Activated T-cell treated with anti-CD3 and anti-CD28 coated beads for 4 hours (primary cell): Measurements from ENCODE around the gene ARHGAP30.
A peak's percentile ranks its signal among the peaks of the same experiment; 100 is the strongest.

Experiments
- DNase-seq: peaks from one replicate; pipeline ENCODE4 v3.0.0-alpha.2; 2020

ARHGAP30 gene

DNA sequence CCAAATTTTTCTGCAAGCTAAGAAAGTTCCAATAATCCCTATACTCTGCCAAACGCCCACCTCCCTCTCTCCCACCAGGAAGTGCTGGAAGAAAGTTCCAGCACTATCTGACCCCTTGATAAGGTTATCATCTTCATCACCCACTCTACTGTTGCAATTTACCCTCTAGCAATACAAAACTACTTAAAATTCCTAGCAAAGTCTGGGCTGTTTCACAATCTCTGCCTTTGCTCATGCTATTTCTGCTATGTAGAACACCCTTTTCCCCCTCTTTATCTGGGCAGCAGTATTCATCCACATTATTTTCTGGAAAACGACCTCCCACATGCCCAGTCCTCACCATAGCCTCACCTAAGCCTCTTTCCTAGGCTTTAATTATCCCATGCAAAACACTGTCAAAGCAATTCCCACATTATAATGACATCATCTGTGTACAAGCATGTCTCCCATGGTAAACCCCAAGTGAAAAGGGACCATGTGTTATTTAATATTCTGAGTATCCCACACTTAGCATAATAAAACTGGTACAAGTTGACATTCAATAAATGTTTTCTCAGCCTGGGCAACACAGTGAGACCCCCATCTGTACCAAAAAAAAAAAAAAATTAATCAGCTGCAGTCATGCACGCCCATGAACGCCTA, 60.7 kb downstream of the ARHGAP30 start:
- no peak for DNase-seq

DNA sequence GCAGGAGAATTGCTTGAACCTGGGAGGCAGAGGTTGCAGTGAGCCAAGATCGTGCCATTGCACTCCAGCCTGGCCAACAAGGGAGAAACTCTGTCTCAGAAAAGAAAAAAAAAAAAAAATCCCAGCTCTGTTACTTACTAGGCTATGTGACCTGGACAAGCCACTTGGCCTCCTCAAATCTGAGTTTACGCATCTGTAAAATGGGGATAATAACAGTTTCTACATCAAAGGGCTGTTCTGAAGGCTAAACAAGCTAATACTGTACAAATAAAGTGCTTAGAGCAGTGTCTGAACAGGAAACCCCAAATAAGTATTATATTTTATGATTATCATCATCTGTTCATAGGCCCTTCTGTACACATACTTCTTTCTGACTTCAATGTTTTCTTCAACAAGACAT, 62.3 kb downstream of the ARHGAP30 start:
- no peak for DNase-seq

DNA sequence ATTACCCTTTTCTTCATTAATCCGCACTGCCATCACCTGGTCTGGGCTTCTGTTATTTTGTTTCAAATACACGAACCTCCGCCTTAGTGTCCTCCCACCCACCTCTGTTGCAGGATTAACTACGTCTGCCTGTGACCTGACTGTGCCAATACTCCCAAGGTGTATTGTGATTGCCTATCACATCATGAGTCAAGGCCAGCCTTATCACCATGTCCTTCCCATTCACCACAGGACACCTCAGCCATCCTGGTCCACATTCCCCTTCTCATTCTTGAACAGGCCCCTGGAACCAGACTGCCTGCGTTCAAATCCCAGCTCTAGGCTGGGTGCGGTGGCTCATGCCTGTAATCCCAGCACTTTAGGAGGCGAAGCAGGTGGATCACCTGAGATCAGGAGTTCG, 63.1 kb downstream of the ARHGAP30 start:
- no peak for DNase-seq

DNA sequence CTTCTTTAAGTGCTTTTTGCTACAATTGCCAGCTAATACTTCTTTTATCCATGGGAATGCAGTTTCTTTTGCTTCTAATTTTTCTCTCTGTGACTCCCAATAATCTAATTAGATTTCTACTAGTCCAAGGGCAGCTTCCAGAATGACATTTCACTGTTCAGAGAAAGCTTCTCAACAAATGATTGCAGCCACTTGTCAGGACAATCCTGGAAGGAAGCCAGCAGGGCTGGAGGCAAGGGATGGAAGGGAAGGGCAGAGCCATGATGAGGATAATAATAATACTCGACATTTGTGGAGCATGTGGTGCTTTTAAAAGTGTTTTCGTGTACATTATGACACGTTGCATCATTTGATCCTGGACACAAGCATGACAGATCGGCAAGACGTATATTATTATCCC, 68.2 kb downstream of the ARHGAP30 start:
- no peak for DNase-seq

DNA sequence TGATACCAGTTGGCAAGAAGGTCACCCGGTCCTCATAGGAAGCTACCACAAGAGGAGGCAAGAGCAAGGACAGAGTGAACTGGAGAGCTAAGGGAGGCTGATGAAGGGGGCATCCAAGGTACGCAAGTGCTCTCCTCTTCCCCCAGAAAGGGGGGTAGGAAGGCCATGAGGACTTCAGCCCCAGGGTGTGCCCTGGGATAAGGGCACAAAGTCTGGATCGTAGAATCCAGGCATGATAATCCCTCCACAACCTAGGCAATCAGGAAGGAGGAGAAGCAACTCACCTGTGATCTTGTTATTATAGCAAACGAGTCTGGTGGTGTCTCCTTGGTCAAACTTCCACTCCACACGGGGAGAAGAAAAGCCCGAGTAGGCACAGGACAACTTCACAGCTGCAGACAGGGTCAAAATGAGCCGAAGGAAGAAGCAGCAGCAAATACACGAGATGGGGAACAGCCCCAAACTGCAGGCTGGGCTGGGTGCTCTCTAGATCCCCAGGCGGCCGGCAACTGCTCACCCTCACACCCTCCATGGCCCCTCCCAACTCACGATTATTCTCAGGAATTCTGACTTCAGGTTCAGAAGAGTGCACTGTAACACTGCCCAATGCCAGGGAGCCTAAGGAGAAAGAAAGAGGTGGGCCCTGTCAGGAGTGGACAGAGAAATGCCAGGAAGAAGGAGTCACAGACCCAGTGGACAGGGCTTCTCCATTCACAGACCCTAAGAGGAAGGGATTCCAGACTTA, 68.8 kb downstream of the ARHGAP30 start:
- no peak for DNase-seq

DNA sequence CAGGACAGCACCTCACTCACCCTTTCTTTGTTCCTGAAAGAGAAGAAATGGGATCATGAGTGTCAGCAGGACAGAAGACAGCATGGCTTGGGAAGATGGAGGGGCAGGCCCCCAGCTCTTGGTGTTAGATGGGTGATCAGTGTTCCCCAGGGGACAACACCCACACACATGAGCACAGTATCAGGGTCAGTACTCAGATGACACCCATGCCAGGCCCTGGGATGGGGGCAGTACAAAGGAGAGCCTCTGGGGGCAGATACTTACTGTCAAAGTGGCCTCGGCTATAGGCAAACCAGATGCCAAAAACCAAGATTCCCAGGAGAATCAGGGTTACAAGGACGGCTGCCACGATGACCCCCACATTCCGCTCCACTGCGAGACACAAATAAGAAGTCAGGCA, 70.3 kb downstream of the ARHGAP30 start:
- no peak for DNase-seq

DNA sequence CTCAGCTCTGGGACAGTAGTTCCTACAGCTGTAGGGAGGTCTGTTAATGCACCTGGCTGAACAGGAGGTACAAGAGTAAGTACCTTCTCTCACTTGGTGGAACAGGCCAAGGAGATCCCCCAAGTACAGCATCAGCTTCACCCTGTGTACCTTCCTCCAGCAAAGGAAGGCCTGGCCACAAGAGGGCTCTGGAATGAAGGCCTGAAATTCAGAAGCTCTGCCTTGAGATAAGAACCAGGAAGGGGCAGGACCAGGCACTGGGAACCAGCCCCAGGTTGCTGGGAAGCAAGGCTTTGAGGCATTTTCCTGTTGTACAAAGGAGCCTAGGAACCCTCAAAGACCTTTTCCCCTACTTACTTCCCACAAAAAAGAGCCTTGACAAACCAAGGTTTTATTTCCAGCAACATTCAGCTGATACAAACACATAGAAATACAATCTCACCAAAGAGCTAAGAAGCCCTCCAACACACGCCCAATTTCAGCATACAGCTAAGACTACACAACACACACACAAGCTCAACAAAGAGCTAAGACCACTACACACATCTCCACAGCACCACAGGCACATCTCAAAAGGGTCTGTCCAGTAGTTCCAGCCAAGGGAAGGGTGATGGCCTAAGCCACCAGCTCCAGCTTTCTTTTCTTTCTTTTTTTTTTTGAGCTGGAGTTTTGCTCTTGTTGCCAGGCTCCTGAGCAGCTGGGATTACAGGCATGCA, 72.2 kb downstream of the ARHGAP30 start:
- DNase-seq, result peak; percentile 27
